ENCODE measurements around the gene OR2T11.
"Not testable (repeated sequence)": the region's sequence is repeated elsewhere in the genome, so short reads cannot be mapped to it uniquely, and the experiment has no call there.

Gene OR2T11

DNA sequence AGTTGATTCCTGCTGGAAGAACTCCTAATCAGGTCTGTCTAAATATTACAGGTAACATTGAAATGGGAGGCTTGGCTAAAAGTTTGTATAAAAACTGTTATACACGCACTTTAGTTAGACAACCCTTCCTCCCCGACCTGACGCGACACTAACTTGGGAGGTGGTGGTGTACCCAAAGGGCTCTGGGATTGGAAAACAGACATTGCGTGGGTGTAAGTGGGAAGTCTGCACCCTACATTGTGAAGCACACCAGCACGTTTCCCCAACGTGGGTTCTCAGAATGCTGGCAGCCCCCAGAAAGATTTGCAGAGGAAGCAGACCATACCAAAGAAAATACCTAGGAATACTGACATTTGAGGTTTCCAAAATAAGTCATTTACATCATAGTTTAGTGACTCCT, 16.8 kb downstream of the OR2T11 start:
- no peak for DNase-seq

- DNase-seq, result no peak
Observed at GRCh38 chr1:248613742-248614141, 21.1 kb downstream of the OR2T11 start.

DNA sequence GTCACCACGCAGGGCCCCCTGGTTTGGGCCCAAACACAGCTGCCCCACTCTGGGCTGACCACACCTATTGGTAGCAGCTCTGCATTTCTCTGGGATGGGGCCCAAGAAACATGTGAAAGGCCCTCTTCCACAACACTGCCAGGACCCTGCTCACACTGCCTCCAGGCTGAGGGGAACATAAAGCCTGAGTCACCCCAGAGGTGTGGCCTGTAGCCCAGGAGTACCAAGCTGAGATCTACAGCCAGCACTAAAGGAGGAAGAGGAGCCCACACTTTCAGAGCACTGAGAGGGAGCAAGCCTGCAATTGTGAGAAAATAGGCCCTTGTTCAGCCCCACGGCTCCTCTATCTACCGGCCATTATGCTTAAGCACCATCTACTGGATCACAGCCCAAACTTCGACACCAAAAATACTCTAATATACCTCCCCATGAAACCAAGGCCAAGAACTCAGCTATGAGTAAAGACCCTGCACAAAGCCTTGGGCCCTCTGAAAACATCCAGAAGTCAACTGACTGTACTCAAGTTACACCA, 22.9 kb downstream of the OR2T11 start:
- no peak for DNase-seq

DNA sequence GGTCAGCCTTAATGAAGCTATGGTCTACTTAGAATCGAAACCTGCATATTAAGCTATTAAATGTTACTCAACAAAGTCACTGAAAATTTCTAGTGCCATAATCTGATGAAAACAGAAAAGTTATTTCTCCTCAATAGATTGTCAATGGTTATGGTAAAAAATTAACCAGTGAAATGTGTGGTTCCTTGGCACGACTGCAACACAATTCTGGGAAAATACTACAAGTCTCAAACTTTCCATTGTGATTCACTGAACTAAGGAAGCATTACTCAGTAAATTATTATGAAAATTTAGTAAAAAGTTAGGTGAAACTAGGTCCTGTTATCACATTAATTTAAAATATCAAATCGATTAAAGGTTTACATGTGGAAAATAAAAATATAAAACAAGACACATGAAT, 24.6 kb downstream of the OR2T11 start:
- no peak for DNase-seq

DNA sequence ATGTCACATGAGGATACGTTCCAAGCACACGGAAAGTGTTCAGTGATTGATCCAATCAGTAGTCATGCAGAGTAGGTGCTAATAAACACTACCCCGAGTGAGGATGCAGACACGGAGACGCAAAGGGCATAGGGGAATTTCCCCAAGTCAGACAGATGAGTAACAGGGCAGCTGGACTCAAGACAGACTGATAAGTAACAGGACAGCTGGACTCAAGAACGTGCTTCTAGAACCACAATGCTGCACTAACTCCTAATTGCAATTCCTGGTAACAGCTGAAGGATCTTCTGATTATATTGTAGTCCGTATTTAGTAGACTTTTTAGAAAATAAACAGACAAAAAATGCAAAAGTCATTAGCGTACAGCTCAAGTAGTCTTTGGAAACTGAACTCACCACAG, 35.5 kb downstream of the OR2T11 start:
- DNase-seq, result no peak

- DNase-seq, result no peak
Observed at GRCh38 chr1:248597589-248597988, 37.3 kb downstream of the OR2T11 start, which contains the start of gene OR2T10. Gene OR2T10, minus strand, starts transcription at chr1:248597700. Its CDS starts 3,932 bp downstream, at chr1:248593768.

- no peak for DNase-seq
Observed at GRCh38 chr1:248596615-248597014, 38.3 kb downstream of the OR2T11 start.

DNA sequence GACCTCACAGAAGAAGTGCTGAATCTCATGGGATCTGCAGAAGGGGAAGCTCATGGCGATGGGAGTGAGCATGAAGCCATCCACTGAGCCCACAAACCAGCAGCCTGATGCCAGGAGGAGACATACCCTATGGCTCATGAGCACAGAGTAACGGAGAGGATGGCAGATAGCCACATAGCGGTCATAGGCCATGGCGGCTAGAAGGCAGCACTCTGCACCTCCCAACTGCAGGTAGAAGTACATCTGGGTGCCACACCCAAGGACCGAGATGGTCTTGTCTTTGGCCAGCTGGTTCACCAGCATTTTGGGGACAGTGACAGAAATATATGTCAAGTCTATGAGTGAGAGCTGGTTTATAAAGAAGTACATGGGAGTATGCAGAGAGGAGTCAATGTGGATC, 41.7 kb downstream of the OR2T11 start:
- no peak for DNase-seq

GRCh38 chr1:248592655-248593054, 42.2 kb downstream of the OR2T11 start:
- DNase-seq, result no peak

GRCh38 chr1:248590055-248590454, 44.8 kb downstream of the OR2T11 start:
- no peak for DNase-seq

- DNase-seq, result no peak
Observed at GRCh38 chr1:248589334-248589733, 45.6 kb downstream of the OR2T11 start.

GRCh38 chr1:248585266-248585665, 49.6 kb downstream of the OR2T11 start:
- DNase-seq, result no peak

DNA sequence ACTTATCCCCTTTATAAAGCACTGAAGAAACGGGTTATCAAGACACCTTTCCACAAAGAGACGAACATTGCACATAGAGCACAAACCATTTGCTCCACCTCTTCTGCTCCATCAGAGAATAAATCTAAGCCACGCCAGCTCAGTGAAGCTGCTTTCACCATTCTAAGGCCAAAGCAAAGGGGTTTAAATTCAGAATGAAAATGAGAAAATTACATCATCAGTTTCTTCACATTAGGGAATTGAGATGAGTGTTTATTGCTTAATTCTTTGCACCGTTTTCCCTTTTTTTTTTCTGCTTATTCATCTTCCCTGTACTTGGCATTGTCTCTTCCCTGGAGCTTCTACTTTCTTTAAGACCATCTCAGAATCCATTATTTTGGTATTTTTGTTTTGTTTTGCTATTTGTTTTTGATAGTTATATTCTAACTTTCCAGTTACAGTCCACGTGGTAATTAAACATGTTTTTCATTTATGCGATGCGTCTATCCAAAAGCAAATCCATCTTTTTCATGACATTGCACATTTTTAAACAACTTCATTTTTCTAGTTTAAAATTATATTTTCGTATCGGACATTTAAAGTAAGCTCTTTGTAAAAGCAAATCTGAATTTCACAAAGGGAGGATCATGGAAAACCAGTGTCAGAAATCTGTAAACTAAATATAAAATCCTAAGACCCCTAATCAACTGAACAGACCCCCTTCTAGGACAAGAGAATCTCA, 58.5 kb downstream of the OR2T11 start:
- no peak for DNase-seq

DNA sequence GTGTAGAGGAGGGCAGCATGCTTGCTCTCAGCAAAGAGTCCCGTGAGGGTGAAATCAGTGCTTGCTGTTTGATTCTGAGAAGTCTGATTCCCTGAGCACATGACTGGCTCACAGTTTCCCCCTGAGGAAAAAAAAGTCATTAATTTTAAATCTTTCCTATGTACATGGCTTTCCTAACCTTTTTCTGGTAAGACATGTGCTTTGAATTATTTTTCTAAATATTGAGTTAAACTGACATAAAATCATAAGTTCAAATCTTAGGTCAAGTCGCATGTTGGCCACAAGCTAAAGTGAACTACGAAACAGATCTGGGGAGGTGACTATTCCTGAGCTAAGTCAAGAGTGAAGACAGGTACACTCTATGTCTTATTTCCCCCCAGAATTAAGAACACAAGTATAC, 60.2 kb downstream of the OR2T11 start, which contains the start of gene OR2T34:
OR2T34 (minus strand) TSS at position 101 of the 400 bp plus-strand sequence; CDS start at position 101, 0 bp downstream.
- not testable (repeated sequence) for DNase-seq

GRCh38 chr1:248573856-248574255, 61.0 kb downstream of the OR2T11 start:
- DNase-seq, result not testable (repeated sequence)
